ENCODE results near the gene INO80C. TPM values are rescaled to one million over a fixed set of nuclear protein-coding genes. Genes with fewer than 3 reads are reported as not detected.

Gene INO80C
- total RNA-seq, 1 donor from 2014 or later, result 25.8 TPM

DNA sequence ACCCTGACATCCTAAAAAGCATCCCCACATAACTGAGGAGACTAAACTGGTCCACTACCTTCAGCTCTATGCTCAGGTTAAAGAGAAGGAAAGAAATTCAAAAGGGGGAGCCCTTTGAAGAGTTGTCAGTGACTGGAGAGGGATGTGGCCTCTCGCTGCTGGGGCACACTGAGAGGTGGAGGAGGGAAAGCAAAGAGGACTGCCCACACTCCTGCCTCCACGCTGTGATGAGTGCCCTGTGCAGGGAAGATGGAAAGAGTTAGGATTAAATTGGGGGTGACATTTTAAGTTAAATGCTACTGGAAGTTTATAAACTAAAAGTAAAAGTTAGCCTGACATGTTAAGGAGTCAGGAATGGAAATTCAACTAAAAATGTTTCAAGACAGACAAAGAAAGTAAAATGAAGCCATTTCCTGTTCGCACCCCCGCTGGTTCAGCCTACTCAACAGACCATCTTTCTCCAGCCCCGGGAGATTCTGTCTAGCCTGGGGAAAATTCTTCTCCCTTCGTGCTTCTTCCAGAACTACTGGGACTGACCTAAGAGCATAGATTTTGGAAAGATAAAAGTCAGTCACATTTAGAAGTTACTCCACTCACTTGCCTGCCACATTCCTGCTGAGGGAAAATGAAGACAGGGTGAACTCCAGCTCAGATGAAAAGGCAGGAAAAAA is 17.8 kb upstream of the INO80C start:
- H3K36me3 ChIP-seq, result no peaks in the 10 kb centered on the region
- peaks cover 4% of the 10 kb centered on the region for H3K4me1 ChIP-seq
- intact Hi-C loops (cut with DNase I), result no loop called here
- TF ChIP-seq CTCF (IDR thresholded peaks at IDR 0.05), result no peak
- ATAC-seq, result no peak
- no peak for DNase-seq
- H3K9me3 ChIP-seq, result no peaks in the 10 kb centered on the region
- H3K4me3 ChIP-seq, result no peak overlapping the region
- H3K27me3 ChIP-seq (ENCODE audit: low read depth), result no peaks in the 10 kb centered on the region
- no peak overlapping the region for H3K27ac ChIP-seq

DNA sequence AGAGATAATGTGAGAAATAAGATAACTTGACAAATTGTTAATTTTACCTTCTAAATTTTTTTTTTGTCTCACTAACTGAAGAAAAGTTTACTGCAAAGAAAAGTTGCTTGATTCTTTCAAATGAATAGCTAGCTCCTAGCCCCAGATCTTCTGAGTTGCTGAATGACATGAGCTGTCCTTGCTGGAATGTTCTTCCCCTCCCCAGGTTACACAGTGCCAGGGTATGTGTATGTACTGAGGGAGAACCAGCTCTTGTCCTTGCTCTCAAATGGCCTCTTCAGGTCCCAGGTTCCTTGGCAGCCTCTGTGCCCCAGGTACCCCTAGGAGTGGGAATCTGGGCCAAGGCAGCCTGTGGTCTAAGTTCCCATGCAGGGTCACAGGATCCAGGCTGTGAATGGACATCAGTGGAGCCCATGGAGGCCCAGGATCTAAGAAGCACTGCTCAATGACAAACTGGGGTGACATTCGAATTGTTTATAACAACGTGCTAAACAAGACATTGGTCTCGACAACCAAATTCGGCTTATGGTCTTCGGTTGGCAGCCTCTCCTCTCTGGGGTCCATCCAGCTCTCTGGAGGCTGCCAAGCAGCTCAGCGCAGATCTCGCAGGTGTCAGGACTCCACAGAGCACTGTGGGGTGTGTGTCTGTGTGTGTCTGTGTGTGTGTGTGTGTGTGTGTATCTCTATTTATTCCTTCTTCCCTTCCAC is 17.1 kb upstream of the INO80C start:
- TF ChIP-seq CTCF (IDR thresholded peaks at IDR 0.05), result no peak
- Histone ChIP-seq H3K4me1 (peaks cover 4% of the 10 kb centered on the region), H3K4me3 (no peak overlapping the region), H3K27ac (no peak overlapping the region), H3K36me3 (no peaks in the 10 kb centered on the region), H3K27me3 (ENCODE audit: low read depth) (no peaks in the 10 kb centered on the region), H3K9me3 (no peaks in the 10 kb centered on the region)
- DNase-seq (no peak), ATAC-seq (peak in 1 of 2 donors; percentile 53)
- intact Hi-C loops (cut with DNase I), result no loop called here

DNA sequence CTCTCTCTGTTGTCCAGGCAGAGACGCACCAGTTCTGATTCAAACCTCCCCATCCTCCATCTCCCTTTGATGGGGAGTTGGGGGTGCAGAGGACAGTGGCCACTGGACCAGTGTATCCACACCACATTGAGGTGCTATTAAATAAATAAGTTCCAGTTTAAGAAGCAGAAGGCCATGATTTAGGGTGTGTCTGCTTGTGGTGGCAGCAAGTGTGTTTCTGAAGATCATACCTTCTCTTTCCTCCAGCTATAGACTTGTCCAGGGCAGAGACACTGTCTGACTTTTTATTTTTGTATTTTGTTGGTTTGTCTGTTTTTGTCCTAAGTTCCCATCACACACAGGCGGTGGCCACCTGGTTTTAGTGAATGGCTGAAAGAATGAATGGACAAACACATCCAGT is 16.5 kb upstream of the INO80C start:
- no peaks in the 10 kb centered on the region for H3K36me3 ChIP-seq
- peaks cover 4% of the 10 kb centered on the region for H3K4me1 ChIP-seq
- intact Hi-C loops (cut with DNase I), result no loop called here
- no peak for TF ChIP-seq CTCF (IDR thresholded peaks at IDR 0.05)
- no peak for DNase-seq
- no peaks in the 10 kb centered on the region for H3K9me3 ChIP-seq
- no peak overlapping the region for H3K27ac ChIP-seq
- H3K4me3 ChIP-seq, result no peak overlapping the region
- H3K27me3 ChIP-seq (ENCODE audit: low read depth), result no peaks in the 10 kb centered on the region
- ATAC-seq, result no peak

GRCh38 chr18:35513181-35513936 is 15.6 kb upstream of the INO80C start:
- no peak for TF ChIP-seq CTCF (IDR thresholded peaks at IDR 0.05)
- H3K36me3 ChIP-seq, result no peaks in the 10 kb centered on the region
- H3K27ac ChIP-seq, result peak overlapping the region; percentile 47
- intact Hi-C loops (cut with DNase I), result no loop called here
- H3K4me3 ChIP-seq, result no peak overlapping the region
- no peak for DNase-seq
- peaks cover 4% of the 10 kb centered on the region for H3K4me1 ChIP-seq
- H3K9me3 ChIP-seq, result no peaks in the 10 kb centered on the region
- H3K27me3 ChIP-seq (ENCODE audit: low read depth), result no peaks in the 10 kb centered on the region
- ATAC-seq, result peak; percentile 81 to 85

GRCh38 chr18:35512761-35513160 is 15.0 kb upstream of the INO80C start:
- no peak for TF ChIP-seq CTCF (IDR thresholded peaks at IDR 0.05)
- H3K9me3 ChIP-seq, result no peaks in the 10 kb centered on the region
- no peak overlapping the region for H3K27ac ChIP-seq
- H3K36me3 ChIP-seq, result no peaks in the 10 kb centered on the region
- H3K27me3 ChIP-seq (ENCODE audit: low read depth), result no peaks in the 10 kb centered on the region
- peaks cover 4% of the 10 kb centered on the region for H3K4me1 ChIP-seq
- intact Hi-C loops (cut with DNase I), result no loop called here
- no peak for ATAC-seq
- no peak for DNase-seq
- H3K4me3 ChIP-seq, result no peak overlapping the region

Data from lower lobe of right lung (tissue), 2 donors.